PC-3 (cell line): ENCODE results near the gene PMFBP1.

Experiments used
- EZH2 ChIP-seq: fragments of 300-600 bp; sonication (generic); IDR thresholded peaks from one replicate; pipeline ENCODE4 v1.6.1; 2017; ENCODE audit warnings: antibody characterized with exemption, mild to moderate bottlenecking, low read length; ENCODE audit not compliant: unreplicated experiment
- TF ChIP-seq, protein P1 (sequence below): fragments of 300-600 bp; sonication (generic); conservative IDR thresholded peaks from 2 replicates; pipeline ENCODE4 v1.5.1; 2017; ENCODE audit warnings: antibody characterized with exemption, low read depth, mild to moderate bottlenecking, low read length

DNA sequence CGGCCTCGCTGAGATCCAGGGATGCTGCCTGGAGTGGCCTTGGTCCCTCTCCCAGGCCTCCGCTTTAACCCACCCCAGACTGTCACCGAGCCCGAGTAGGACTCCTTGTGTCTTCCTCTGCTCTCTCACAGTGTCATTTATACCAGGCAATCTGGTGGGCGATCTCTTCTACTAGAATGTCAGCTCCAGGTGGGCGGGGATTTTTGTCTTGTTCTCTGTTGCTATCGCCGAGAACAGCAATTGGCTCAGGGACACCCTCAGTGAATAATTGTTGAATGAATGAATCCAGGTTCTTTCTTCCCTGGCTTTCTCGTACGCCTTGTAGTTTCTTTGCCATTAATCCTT, 77.7 kb downstream of the PMFBP1 start:
- no peak for TF ChIP-seq EZH2
- TF ChIP-seq, protein P1, sequence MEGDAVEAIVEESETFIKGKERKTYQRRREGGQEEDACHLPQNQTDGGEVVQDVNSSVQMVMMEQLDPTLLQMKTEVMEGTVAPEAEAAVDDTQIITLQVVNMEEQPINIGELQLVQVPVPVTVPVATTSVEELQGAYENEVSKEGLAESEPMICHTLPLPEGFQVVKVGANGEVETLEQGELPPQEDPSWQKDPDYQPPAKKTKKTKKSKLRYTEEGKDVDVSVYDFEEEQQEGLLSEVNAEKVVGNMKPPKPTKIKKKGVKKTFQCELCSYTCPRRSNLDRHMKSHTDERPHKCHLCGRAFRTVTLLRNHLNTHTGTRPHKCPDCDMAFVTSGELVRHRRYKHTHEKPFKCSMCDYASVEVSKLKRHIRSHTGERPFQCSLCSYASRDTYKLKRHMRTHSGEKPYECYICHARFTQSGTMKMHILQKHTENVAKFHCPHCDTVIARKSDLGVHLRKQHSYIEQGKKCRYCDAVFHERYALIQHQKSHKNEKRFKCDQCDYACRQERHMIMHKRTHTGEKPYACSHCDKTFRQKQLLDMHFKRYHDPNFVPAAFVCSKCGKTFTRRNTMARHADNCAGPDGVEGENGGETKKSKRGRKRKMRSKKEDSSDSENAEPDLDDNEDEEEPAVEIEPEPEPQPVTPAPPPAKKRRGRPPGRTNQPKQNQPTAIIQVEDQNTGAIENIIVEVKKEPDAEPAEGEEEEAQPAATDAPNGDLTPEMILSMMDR, result no peak
